ENCODE data around the gene TRMT112.

DNA sequence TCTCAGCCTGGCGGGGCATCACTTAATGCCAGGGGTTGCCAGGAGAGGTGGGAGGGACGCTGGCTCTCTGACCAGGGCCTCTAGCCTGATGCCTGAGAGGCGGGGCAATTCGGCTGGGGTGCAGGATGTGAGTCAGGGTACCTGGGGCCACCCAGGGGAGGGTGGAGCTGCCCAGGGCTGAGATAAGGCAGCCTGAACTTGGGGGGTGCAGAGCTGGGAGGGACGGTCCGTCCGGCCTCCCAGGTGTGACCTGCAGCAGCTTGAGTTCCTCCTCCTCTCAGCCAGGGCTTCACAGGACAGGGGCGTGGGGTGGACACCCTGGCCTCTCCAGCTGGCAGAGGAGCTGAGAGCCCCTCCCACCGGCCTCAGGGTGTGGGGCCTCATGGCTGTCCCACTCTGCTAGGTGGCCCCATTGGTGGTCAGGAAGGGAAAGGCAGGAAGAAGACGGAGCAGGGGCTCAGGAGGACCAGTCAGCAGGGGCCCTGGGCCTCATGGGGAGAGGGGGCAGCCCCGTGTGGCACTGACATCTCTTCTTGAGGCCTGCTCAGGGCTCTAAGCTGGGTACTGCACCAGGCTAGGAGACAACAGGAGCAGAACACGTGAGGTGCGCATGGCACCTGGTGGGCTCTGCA, 40.7 kb upstream of the TRMT112 start:
- TF ChIP-seq, protein P1, sequence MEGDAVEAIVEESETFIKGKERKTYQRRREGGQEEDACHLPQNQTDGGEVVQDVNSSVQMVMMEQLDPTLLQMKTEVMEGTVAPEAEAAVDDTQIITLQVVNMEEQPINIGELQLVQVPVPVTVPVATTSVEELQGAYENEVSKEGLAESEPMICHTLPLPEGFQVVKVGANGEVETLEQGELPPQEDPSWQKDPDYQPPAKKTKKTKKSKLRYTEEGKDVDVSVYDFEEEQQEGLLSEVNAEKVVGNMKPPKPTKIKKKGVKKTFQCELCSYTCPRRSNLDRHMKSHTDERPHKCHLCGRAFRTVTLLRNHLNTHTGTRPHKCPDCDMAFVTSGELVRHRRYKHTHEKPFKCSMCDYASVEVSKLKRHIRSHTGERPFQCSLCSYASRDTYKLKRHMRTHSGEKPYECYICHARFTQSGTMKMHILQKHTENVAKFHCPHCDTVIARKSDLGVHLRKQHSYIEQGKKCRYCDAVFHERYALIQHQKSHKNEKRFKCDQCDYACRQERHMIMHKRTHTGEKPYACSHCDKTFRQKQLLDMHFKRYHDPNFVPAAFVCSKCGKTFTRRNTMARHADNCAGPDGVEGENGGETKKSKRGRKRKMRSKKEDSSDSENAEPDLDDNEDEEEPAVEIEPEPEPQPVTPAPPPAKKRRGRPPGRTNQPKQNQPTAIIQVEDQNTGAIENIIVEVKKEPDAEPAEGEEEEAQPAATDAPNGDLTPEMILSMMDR (IDR thresholded peaks at IDR 0.05), result no peak
- no peak for TF ChIP-seq EZH2phosphoT487 (IDR thresholded peaks at IDR 0.05)
